Nephron progenitor cell (in vitro differentiated cells): ENCODE results near the gene PCDHGA11.
"Not testable (repeated sequence)": the region's sequence is repeated elsewhere in the genome, so short reads cannot be mapped to it uniquely, and the experiment has no call there.

Source experiments
- DNase-seq: peaks from one replicate; pipeline ENCODE4 v3.0.0; 2021
- H3K27ac Mint-ChIP-seq: 2 replicates; pipeline ENCODE4 v1.8.0; 2021; ENCODE audit warnings: mild to moderate bottlenecking, moderate library complexity, mixed read lengths
- H3K27me3 Mint-ChIP-seq: 2 replicates; pipeline ENCODE4 v1.8.0; 2021; ENCODE audit warnings: mild to moderate bottlenecking, low read depth, mixed read lengths; ENCODE audit not compliant: poor library complexity
- H3K36me3 Mint-ChIP-seq: 2 replicates; pipeline ENCODE4 v1.8.0; 2021; ENCODE audit warnings: low read depth, mixed read lengths
- H3K4me1 Mint-ChIP-seq: 2 replicates; pipeline ENCODE4 v1.8.0; 2021; ENCODE audit warnings: mixed read lengths
- H3K4me3 Mint-ChIP-seq: 2 replicates; pipeline ENCODE4 v1.8.0; 2021; ENCODE audit warnings: mild to moderate bottlenecking, moderate library complexity, mixed read lengths
- H3K9me3 Mint-ChIP-seq: 2 replicates; pipeline ENCODE4 v1.8.0; 2021; ENCODE audit warnings: mild to moderate bottlenecking, moderate library complexity, mixed read lengths
- CTCF ChIP-seq: fragments of 200-600 bp; sonication (generic); IDR thresholded peaks from 2 replicates; pipeline ENCODE4 v1.5.0; 2021; ENCODE audit warnings: antibody characterized with exemption

The PCDHGA11 gene

DNA sequence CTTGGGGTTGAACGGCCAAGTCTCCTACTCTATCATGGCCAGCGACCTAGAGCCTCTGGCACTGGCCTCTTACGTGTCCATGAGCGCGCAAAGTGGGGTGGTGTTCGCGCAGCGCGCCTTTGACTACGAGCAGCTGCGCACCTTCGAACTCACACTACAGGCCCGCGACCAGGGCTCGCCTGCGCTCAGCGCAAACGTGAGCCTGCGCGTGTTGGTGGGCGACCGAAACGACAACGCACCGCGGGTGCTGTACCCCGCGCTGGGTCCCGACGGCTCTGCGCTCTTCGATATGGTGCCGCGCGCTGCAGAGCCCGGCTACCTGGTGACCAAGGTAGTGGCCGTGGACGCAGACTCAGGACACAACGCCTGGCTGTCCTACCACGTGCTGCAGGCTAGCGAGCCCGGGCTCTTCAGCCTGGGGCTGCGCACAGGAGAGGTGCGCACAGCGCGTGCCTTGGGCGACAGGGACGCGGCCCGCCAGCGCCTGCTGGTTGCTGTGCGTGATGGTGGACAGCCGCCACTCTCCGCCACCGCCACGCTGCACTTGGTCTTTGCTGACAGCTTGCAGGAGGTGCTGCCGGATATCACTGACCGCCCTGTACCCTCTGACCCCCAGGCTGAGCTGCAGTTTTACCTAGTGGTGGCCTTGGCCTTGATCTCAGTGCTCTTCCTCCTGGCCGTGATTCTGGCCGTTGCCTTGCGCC lies 21.1 kb upstream of the PCDHGA11 start:
- no peak overlapping the region for H3K27ac Mint-ChIP-seq
- no peak for TF ChIP-seq CTCF
- peaks cover 87% of the 10 kb centered on the region for H3K9me3 Mint-ChIP-seq

GRCh38 chr5:141402553-141403243 lies 18.2 kb upstream of the PCDHGA11 start, which contains the start of gene PCDHGA9:
Gene PCDHGA9, plus strand, starts transcription at chr5:141402778. Its CDS starts 175 bp downstream, at chr5:141402953.
- H3K9me3 Mint-ChIP-seq: peaks cover 89% of the 10 kb centered on the region
- H3K4me3 Mint-ChIP-seq: no peak within 1 kb of the TSS
- H3K36me3 Mint-ChIP-seq: peaks cover 70% of the 10 kb centered on the region
- no peaks in the 10 kb centered on the region for H3K4me1 Mint-ChIP-seq
- DNase-seq: no peak
- H3K27me3 Mint-ChIP-seq: peaks cover 5% of the 10 kb centered on the region
- TF ChIP-seq CTCF: no peak
- H3K27ac Mint-ChIP-seq: no peak within 1 kb of the TSS

More for the DNA sequence above, 21.1 kb upstream of the PCDHGA11 start:
- H3K4me3 Mint-ChIP-seq: peak overlapping the region; percentile 17
- no peaks in the 10 kb centered on the region for H3K4me1 Mint-ChIP-seq
- H3K27me3 Mint-ChIP-seq: peaks cover 5% of the 10 kb centered on the region
- H3K36me3 Mint-ChIP-seq: peaks cover 66% of the 10 kb centered on the region
- DNase-seq: no peak

- Mint-ChIP-seq H3K27me3 (peaks cover 5% of the 10 kb centered on the region), H3K27ac (no peak overlapping the region), H3K36me3 (peaks cover 77% of the 10 kb centered on the region), H3K9me3 (peaks cover 92% of the 10 kb centered on the region), H3K4me3 (no peak overlapping the region), H3K4me1 (peaks cover 4% of the 10 kb centered on the region)
- DNase-seq: no peak
- TF ChIP-seq CTCF: no peak
These were observed 17.5 kb upstream of the PCDHGA11 start for GRCh38 chr5:141403387-141403786.

GRCh38 chr5:141407790-141408505 lies 12.9 kb upstream of the PCDHGA11 start, which contains the start of gene PCDHGB6:
Gene PCDHGB6, plus strand, starts transcription at chr5:141408021. Its CDS starts 182 bp downstream, at chr5:141408203.
- Mint-ChIP-seq H3K4me1 (peaks cover 18% of the 10 kb centered on the region), H3K4me3 (peak within 1 kb of the TSS; percentile 97), H3K27ac (peak within 1 kb of the TSS; percentile 95), H3K9me3 (peaks cover 98% of the 10 kb centered on the region), H3K36me3 (peaks cover 88% of the 10 kb centered on the region)
- peak; percentile 86 for TF ChIP-seq CTCF
- not testable (repeated sequence) for H3K27me3 Mint-ChIP-seq
- DNase-seq: peak; percentile 87

- Mint-ChIP-seq H3K36me3 (peaks cover 95% of the 10 kb centered on the region), H3K27me3 (peaks cover 23% of the 10 kb centered on the region), H3K27ac (no peak overlapping the region), H3K9me3 (peaks cover 100% of the 10 kb centered on the region), H3K4me3 (peak overlapping the region; percentile 79), H3K4me1 (peaks cover 23% of the 10 kb centered on the region)
- TF ChIP-seq CTCF: no peak
- DNase-seq: no peak
These were observed 11.1 kb upstream of the PCDHGA11 start for GRCh38 chr5:141409598-141410306.
